HCT116 (cell line): ENCODE measurements around the gene NET1.

Experiments
- CEBPB ChIP-seq: IDR thresholded peaks from 2 replicates; pipeline ENCODE4 v1.6.1; 2012; ENCODE audit warnings: low read depth
- TF ChIP-seq, protein P1 (sequence below), 3 experiments: fragments of 200-600 bp in 1 of 3; sonication (generic) in 1 of 3; IDR thresholded peaks in 2 of 3; conservative IDR thresholded peaks in 1 of 3; 2 replicates each; pipeline ENCODE4 v1.5.1; 2012 to 2017; ENCODE audit warnings: low read depth in 2 of 3, low read length in 2 of 3, antibody characterized with exemption in 1 of 3, borderline replicate concordance in 1 of 3, control low read depth in 1 of 3, mild to moderate bottlenecking in 1 of 3, mixed read lengths in 1 of 3, mixed run types in 1 of 3, moderate library complexity in 1 of 3; ENCODE audit not compliant: insufficient read depth in 1 of 3

GRCh38 chr10:5399332-5399731 lies 13.0 kb upstream of the NET1 start:
- TF ChIP-seq, protein P1, sequence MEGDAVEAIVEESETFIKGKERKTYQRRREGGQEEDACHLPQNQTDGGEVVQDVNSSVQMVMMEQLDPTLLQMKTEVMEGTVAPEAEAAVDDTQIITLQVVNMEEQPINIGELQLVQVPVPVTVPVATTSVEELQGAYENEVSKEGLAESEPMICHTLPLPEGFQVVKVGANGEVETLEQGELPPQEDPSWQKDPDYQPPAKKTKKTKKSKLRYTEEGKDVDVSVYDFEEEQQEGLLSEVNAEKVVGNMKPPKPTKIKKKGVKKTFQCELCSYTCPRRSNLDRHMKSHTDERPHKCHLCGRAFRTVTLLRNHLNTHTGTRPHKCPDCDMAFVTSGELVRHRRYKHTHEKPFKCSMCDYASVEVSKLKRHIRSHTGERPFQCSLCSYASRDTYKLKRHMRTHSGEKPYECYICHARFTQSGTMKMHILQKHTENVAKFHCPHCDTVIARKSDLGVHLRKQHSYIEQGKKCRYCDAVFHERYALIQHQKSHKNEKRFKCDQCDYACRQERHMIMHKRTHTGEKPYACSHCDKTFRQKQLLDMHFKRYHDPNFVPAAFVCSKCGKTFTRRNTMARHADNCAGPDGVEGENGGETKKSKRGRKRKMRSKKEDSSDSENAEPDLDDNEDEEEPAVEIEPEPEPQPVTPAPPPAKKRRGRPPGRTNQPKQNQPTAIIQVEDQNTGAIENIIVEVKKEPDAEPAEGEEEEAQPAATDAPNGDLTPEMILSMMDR (IDR thresholded peaks at IDR 0.05 in 2 of 3, conservative IDR thresholded peaks at IDR 0.05 in 1 of 3; ENCODE audit: borderline replicate concordance in 1 of 3, insufficient read depth in 1 of 3, low read depth in 2 of 3, low read length in 2 of 3) = no peak
- TF ChIP-seq CEBPB = no peak
